Putamen (tissue), 1 donor: Measurements from ENCODE around the gene DGCR6L.
"Not testable (repeated sequence)": the region's sequence is repeated elsewhere in the genome, so short reads cannot be mapped to it uniquely, and the experiment has no call there.

ENCODE experiments used
- DNase-seq: peaks from one replicate; pipeline ENCODE4 v3.0.0-alpha.2; 2016; ENCODE audit warnings: low spot score

Gene DGCR6L

DNA sequence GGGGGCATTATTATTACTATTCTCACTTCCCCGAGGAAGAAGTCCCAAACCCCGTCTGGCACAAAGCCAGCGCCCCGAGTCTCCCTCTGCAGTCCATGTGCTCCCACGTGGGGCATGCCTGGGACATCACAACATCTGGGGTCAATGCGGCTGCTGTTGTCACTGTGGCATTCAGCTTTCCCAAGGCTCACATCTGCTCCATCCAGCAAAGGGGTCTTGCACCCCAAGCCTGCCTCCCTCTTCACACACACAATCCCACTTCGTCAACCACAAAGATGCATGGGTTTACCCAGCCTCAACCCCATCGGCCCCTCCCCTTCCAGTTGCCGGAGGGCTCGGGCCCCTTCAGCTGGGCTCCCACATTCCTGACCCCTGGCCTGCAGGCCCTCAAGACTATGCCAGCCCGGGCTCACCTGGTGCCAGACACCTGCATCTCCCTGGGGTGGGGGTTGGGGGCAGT lies 28.2 kb downstream of the DGCR6L start:
- no peak for DNase-seq

- no peak for DNase-seq
Measured at GRCh38 chr22:20291249-20291586, 28.6 kb downstream of the DGCR6L start.

DNA sequence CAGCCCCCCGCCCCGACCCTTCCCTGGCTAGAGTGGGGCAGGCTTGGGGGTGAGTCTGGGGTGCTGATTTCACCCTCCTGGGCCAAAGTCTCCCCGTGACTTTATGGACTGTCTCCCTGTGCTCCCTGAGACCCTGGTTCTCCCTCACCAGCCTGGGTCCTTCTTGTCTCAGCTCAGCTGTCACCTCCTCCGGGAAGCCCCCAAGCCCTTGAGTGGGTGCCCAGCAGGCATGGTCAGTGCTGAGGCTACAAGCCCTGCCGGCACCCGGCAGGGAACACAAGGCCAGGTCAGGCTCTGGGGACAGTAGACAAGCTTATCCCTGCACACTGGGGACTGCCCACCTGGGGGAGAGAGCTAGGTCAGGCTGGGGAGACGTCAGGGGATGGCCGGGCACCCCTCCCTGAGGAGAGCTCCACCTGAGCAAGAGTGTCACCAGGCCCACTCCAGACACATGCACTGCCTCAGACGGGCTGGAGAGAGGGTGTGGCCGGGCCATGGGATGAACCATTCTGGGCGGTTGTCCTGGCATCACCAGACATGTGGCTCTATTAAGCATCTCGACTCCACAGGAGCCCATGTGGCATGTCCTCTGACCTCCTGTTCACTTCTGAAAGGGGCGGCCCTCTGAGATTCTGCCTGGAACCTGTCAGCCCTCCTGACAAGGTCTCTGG lies 29.1 kb downstream of the DGCR6L start:
- no peak for DNase-seq

DNA sequence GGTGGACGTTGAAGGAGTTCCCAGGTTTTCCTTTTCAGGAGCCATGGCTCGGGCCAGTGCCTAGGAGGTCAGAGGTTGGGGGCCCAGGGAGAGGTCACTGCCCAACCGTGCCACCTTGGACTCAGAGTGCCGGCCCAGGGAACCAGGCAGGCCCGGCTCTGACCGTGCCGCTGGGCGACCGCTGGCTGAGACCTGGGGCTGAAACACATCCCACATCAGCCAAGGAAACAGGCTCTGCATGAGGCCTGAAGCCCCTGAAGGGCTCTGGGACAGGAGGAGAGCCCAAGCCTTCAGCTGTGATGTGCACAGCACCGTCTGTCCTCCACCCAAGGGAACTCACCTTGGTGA lies 29.8 kb downstream of the DGCR6L start:
- DNase-seq = no peak

GRCh38 chr22:20289182-20290044 lies 30.4 kb downstream of the DGCR6L start:
- DNase-seq = not testable (repeated sequence)

GRCh38 chr22:20286784-20287423 lies 33.0 kb downstream of the DGCR6L start:
- not testable (repeated sequence) for DNase-seq

DNA sequence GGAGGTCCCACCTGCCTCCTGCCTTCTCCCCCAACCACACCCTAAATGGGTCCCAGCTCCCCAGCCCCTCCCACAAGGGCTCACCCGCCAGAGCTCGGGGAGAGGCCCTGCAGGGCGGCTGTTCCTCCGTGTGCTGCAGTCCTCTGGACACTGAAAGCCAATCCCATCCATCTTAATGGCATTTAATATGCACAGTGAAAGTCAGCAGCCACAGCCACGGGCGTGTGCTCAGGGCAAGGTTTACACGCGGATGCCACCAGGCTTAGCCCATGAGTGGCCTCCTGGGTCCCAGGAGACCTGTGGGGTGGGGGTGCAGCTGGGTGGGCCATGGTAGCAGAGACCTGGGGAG lies 33.6 kb downstream of the DGCR6L start:
- not testable (repeated sequence) for DNase-seq

DNA sequence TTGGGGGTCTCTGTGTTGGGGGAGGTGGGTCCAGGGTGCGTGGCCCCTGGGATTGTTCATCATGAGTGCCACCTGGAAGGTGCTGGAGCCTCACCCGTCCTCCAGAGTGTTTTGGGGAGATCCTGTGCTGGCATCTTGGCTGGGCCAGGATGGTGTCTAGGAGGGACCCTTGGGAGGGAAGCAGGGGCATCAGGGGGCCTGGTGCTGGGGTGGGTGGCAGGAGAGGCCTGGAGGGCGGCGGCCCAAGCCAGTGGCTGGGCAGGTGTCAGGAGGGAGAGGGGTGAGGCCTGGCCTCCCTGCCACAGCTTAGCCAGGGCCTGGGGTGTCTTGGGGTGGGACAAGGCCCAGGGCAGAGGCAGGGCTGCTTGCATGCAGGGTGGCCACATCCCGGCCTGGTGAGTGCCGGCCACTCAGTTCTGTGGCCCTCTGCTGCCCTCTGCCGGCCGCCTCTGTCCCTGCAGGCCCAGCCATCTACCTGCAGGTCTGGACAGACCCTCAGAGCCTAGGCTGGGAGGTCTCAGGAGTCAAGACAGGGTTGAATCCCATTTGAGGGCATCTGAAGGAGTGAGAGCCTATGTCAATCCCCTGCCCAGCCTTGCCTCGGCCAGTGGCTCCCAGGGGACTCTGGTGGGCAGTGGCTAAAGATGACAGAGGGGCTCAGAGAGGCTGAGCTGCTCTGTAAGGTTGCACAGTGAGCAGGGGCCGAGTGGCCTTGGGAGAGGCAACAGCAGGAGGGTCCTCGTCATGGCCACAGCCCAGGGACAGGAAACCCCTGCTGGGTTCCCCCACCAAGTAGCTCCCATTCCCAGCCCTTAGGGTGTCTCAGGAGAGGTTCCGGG lies 34.2 kb downstream of the DGCR6L start:
- DNase-seq = not testable (repeated sequence)

GRCh38 chr22:20284471-20285086 lies 35.3 kb downstream of the DGCR6L start:
- no peak for DNase-seq

GRCh38 chr22:20283674-20284066 lies 36.2 kb downstream of the DGCR6L start:
- DNase-seq = no peak

DNA sequence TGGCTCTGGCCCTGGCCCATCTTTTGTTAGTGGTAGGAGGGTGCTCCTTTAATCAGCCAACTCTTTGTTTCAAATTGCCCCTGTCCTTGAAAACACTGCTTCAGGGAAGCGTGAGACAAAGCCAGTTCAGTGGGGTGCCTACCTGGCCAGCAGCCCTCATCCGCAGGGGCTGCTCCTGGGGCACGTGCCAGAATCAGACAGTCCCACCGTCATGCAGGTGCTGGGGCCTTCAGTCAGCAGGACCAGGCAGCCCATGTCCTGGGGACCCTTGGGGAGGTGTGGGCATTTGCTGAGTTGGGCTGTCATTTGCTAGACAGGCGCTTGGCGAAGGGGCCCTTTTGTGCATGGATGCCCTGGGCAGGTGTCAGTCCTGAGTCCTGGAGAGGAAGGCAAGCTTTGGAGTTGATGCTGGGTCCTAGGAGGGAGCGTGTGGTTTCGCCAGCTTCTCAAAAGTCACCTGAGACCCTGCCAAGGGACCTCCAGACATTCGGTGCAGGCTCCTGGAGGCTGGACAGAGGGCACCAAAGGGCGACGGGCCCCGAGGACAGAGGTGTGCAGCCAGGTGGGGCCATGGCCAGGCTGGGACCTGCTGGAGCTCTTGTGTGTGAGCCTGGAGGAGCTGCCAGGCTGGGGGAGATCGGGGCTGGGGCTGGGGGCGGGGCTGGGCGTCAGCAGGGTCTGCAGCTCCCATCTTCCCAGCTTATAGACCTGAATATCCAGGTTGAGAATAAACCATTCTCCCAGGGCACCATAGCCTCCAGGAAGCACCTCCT lies 36.8 kb downstream of the DGCR6L start:
- DNase-seq = no peak

DNA sequence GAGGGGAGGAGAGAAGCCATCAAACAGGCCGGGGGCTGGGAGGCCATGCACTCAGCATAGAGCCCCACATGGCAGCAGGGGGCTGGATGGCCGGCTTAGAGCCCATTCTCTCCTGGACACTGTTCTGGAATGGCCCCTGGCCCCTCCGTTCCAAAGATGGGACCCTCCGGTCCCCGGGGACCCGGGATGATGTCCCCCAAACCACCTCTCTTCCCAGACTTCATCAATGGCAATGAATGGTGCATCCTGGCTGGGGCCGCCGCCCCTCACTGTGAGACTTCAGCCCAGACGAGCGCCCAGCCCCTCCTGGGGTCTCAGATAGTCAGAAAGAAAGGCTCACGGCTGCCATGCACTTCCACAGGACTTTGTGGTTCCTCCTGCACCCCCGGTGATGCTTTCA lies 38.0 kb downstream of the DGCR6L start:
- DNase-seq = no peak

DNA sequence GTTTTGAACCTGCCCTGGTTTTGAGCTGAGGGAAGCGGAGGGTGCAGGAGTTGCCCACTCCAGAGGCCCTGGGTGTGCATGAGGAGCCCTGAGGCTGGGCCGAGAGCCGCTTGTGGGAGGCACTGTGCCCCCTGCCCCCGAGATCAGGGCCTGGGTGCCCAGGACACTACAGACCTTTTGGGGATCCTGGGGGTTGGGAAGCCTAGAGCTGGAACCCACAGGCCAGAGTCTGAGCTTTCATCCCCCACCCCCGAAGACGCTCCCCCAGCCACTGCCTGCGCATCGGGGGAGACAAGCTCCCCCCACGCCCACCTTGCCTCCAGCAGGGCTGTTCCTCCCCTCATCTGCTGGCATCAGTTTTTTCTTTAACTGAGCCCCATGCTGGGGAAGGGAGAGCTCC lies 38.4 kb downstream of the DGCR6L start:
- DNase-seq = not testable (repeated sequence)

- DNase-seq = no peak
Measured at GRCh38 chr22:20280866-20281265, 39.0 kb downstream of the DGCR6L start.

- DNase-seq = not testable (repeated sequence)
Measured at GRCh38 chr22:20280163-20280562, 39.7 kb downstream of the DGCR6L start.

GRCh38 chr22:20279662-20280134 lies 40.2 kb downstream of the DGCR6L start:
- DNase-seq = no peak

DNA sequence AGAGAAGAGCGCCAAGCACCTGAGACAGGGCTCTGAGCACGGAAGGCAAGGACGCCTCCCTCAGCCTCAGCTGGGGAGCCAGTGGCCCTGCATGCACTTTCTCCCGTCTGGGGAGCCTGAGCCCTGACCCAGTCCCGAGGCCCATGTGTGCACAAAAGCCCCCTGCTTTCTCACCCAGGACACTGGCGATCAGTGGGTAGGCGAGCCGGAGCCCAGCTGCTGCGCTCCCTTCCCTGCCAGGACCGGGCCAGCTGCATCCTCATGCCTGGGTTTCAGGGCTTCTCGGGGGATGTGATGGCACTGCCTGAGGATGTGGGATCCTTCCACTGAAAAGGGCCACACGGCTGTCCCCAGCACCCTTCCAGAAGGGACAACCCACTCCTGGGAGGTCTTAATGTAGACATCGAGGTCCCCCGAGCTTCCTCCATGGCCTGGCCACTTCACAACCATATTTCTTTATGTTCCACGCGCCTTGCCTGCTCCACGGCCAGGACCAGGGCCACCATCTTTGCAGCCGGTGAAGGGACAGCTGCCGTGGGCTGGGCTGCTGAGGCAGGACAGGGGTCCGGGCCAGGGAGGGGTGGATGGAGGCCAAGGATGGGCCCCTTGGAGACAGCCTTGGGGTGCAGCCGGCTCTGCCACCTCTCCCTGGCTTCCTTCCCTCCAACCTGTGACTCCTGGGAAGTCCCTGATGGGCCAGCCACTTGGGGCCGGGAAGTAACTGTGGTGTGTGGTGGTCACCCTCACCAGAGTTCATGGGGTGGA lies 41.0 kb downstream of the DGCR6L start:
- not testable (repeated sequence) for DNase-seq

DNA sequence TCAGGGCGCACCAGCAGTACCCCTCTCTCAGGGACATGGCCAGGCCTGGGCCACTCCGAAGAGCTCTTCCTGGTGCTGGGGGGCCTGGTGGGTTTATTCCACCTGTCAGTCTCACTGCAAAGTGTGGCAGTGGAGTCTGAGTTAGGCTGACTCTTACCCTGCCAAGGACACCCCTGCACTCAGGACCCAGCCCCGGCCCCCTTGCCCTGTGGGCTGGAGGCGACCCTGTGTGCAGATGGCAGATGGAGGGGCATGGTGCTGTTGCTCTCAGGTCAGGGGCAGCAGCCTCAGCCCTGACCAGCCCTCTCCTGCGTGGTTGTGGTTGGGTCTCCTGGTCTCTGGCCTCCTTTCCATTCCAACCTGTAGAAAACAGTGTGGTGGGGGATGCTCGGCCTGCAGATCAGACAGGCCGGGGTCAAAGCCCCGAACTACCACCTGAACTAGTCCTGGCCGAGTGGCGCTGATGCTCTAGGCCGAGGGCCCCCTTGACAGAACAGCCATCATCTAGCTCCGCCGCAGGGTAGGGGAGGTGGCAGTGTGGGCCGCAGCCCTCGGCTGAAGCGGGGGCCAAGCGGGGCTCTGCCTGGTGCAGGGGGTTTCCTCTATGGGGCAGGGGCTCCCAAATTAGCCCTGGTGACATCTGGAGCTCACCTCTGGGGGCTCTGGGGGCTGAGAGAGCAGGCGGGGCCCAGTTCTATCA lies 41.8 kb downstream of the DGCR6L start:
- not testable (repeated sequence) for DNase-seq

GRCh38 chr22:20276468-20276867 lies 43.4 kb downstream of the DGCR6L start:
- no peak for DNase-seq
